ENCODE results near the gene MZT2B.
"Not testable (repeated sequence)": the region's sequence is repeated elsewhere in the genome, so short reads cannot be mapped to it uniquely, and the experiment has no call there.

DNA sequence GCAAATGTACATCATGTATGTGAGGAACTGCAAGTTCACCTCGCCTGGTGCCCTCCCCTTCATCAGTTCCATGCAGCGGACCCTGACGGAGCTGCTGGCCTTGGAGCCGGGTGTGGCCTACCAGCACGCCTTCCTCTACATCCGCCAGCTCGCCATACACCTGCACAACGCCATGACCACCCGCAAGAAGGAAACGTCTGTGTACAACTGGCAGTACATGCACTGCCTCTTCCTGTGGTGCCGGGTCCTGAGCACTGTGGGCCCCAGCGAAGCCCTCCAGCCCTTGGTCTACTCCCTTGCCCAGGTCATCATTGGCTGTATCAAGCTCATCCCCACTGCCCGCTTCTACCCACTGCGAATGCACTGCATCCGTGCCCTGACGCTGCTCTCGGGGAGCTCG, 48.3 kb downstream of the MZT2B start:
- TF ChIP-seq, protein P1, sequence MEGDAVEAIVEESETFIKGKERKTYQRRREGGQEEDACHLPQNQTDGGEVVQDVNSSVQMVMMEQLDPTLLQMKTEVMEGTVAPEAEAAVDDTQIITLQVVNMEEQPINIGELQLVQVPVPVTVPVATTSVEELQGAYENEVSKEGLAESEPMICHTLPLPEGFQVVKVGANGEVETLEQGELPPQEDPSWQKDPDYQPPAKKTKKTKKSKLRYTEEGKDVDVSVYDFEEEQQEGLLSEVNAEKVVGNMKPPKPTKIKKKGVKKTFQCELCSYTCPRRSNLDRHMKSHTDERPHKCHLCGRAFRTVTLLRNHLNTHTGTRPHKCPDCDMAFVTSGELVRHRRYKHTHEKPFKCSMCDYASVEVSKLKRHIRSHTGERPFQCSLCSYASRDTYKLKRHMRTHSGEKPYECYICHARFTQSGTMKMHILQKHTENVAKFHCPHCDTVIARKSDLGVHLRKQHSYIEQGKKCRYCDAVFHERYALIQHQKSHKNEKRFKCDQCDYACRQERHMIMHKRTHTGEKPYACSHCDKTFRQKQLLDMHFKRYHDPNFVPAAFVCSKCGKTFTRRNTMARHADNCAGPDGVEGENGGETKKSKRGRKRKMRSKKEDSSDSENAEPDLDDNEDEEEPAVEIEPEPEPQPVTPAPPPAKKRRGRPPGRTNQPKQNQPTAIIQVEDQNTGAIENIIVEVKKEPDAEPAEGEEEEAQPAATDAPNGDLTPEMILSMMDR (IDR thresholded peaks at IDR 0.05): not testable (repeated sequence)
- not testable (repeated sequence) for TF ChIP-seq POLR2A (IDR thresholded peaks at IDR 0.05)

Data from adrenal gland (tissue), 5 donors.